Heart left ventricle (tissue), 16 donors: ENCODE data around the gene ABLIM2. TPM values are rescaled to one million over a fixed set of nuclear protein-coding genes. Genes with fewer than 3 reads are reported as not detected.

Experiments
- ATAC-seq, 4 donors: fragments of 200-7000 bp; cut with Tn5 transposase; one replicate each; pipeline ENCODE4 v1.9.1; 2020 to 2022; ENCODE audit warnings: moderate library complexity in 4 of 4, mild to moderate bottlenecking in 3 of 4, moderate number of reproducible peaks in 1 of 4
- DNase-seq, 5 donors: peaks; one replicate each; pipeline ENCODE4 v3.0.0-alpha.2; 2020
- H3K27ac ChIP-seq, 12 donors: fragments of 200-600 bp; sonication (generic) in 4 of 12; one replicate each; pipeline versions ENCODE4 v1.5.0 to v1.8.0; 2016 to 2022; ENCODE audit warnings: mild to moderate bottlenecking in 2 of 12
- H3K27me3 ChIP-seq, 9 donors: fragments of 200-600 bp; sonication (generic) in 2 of 9; one replicate each; pipeline versions ENCODE4 v1.5.1 to v1.8.0; 2016 to 2022; ENCODE audit warnings: mild to moderate bottlenecking in 3 of 9
- H3K36me3 ChIP-seq, 9 donors: fragments of 200-600 bp; sonication (generic) in 2 of 9; one replicate each; pipeline versions ENCODE4 v1.5.0 to v1.8.0; 2018 to 2022; ENCODE audit warnings: mild to moderate bottlenecking in 2 of 9
- H3K4me1 ChIP-seq, 12 donors: fragments of 200-600 bp; sonication (generic) in 4 of 12; one replicate each; pipeline versions ENCODE4 v1.5.0 to v1.8.0; 2016 to 2022; ENCODE audit warnings: mild to moderate bottlenecking in 3 of 12
- H3K4me3 ChIP-seq, 12 donors: fragments of 200-600 bp; sonication (generic) in 4 of 12; one replicate each; pipeline versions ENCODE4 v1.5.0 to v1.8.0; 2017 to 2022; ENCODE audit warnings: mild to moderate bottlenecking in 9 of 12, moderate library complexity in 4 of 12
- H3K9me3 ChIP-seq, 12 donors: fragments of 200-600 bp; sonication (generic) in 4 of 12; one replicate each; pipeline versions ENCODE4 v1.5.0 to v1.8.0; 2016 to 2022; ENCODE audit warnings: mild to moderate bottlenecking in 1 of 12
- CTCF ChIP-seq, 12 donors: fragments of 200-600 bp; sonication (generic) in 4 of 12; IDR thresholded peaks; one replicate each; pipeline versions ENCODE4 v1.5.0 to v1.8.0; 2018 to 2022; ENCODE audit warnings: antibody characterized with exemption in 12 of 12, mild to moderate bottlenecking in 5 of 12
- POLR2A ChIP-seq, 2 donors: fragments of 450-650 bp; IDR thresholded peaks; one replicate each; pipeline ENCODE4 v1.6.1; 2017; ENCODE audit warnings: antibody characterized with exemption in 2 of 2, mild to moderate bottlenecking in 2 of 2, moderate library complexity in 2 of 2
- WGBS, 4 donors: extraction: QIAGEN DNeasy Blood & Tissue Kit in 2 of 4; methylation state at CpG; one replicate each; pipeline versions ENCODE4 v1.1.5 to v1.1.7; 2013 to 2018; 5-methylcytosine and 5-hydroxymethylcytosine counted together
- intact Hi-C, 10 donors: fragments of 100-400 bp; cut with DNase I; formaldehyde crosslinking; loops; one replicate each; pipeline versions ENCODE4 v1.11.1 to v1.14.2; 2022
- polyA plus RNA-seq, 2 donors: library from polyadenylated mRNA; stranded (reverse); fragments of 200-250 nt; gene quantifications; one replicate each; pipeline ENCODE4 v1.2.3, GENCODE V29; 2013
- total RNA-seq, 9 donors: library from RNA; depleted of rRNA in 2 of 9; stranded (reverse); fragments of >200 nt in 2 of 9; fragmentation: NEBNext Ultra II Directional in 3 of 9; extraction: Animal tissue kit (Norgen Biotek cat#: 25700) in 3 of 9; gene quantifications; one replicate each; pipeline versions ENCODE4 v1.1.0 to v1.2.4, GENCODE V29; 2016 to 2023
- donor health status: ischemic (EF 13 %, LVEDD 7.1; RV severe dilation, severe dysfunction).
- donor health status: healthy with polysubstance abuse.
- donor health status: DM: no; HTN: yes; CAD: no.
- donor health status: DM: no; HTN: no; CAD: no.
- donor health status: ischemic (EF 25% LVEDD 6.9; RV normal size, moderate dysfunction).
- donor health status: ischemic (EF 25% LVEDD 5.7; RV mildly dilated, moderate dysfunction).
- donor health status: healthy.
- donor health status: DM: yes; HTN: yes; CAD: no.
- donor health status: ischemic (EF 35%, LVEDD 5.7; RV mildly dilated, moderate dysfunction).
- donor health status: nonischemic (EF 11% LVEDD 7.7; RV severe dilation, severe dysfunction).
- donor health status: DM: yes; HTN: yes; CAD: no.
- donor health status: PGD.
- donor health status: ischemic (EF 29% LVEDD 5.4; RV normal size, mild dysfunction).
- donor health status: nonischemic (EF 23%, LVEDD 6.1; RV moderate dilation, normal function).

Gene ABLIM2
- total and polyA plus RNA-seq, 11 donors = 11.1 to 27.9 (median 18.4) TPM

- no peak for ATAC-seq
- 82 to 90% (median 86%) methylated on average over 8 of the region's 8 CpGs for WGBS, 4 donors
- peak in 2 of 5 donors; percentile 10 to 13 for DNase-seq
- Histone ChIP-seq H3K27me3 (peaks cover 0 to 7% (median 2%) of the 10 kb centered on the region in 9 donors), H3K4me3 (no peak overlapping the region), H3K27ac (no peak overlapping the region), H3K4me1 (peaks cover 5 to 31% (median 17%) of the 10 kb centered on the region in 12 donors), H3K9me3 (no peaks in the 10 kb centered on the region), H3K36me3 (no peaks in the 10 kb centered on the region)
- intact Hi-C loops = no loop called here
- TF ChIP-seq CTCF (IDR thresholded peaks at IDR 0.05) (no peak), POLR2A (IDR thresholded peaks at IDR 0.05) (no peak)
Measured at GRCh38 chr4:8162625-8163024, 4.0 kb upstream of the ABLIM2 start.

GRCh38 chr4:8160572-8160971 is 2.0 kb upstream of the ABLIM2 start:
- ATAC-seq (no peak), DNase-seq (peak in 2 of 5 donors; percentile 2 to 12)
- Histone ChIP-seq H3K4me1 (peaks cover 5 to 41% (median 21%) of the 10 kb centered on the region in 12 donors), H3K27ac (no peak overlapping the region), H3K36me3 (no peaks in the 10 kb centered on the region), H3K9me3 (no peaks in the 10 kb centered on the region), H3K27me3 (peaks cover 0 to 14% (median 2%) of the 10 kb centered on the region in 9 donors), H3K4me3 (no peak overlapping the region)
- intact Hi-C loops = no loop called here
- 48 to 73% (median 60%) methylated on average over 3 of the region's 3 CpGs for WGBS, 4 donors
- TF ChIP-seq POLR2A (IDR thresholded peaks at IDR 0.05) = no peak
- TF ChIP-seq CTCF (IDR thresholded peaks at IDR 0.05) = no peak

- peak in 2 of 5 donors; percentile 24 to 29 for DNase-seq
- intact Hi-C loops = no loop called here
- peaks cover 0 to 14% (median 2%) of the 10 kb centered on the region in 9 donors for H3K27me3 ChIP-seq
- ATAC-seq = no peak
- H3K36me3 ChIP-seq = no peaks in the 10 kb centered on the region
- no peak for TF ChIP-seq POLR2A (IDR thresholded peaks at IDR 0.05)
- no peak for TF ChIP-seq CTCF (IDR thresholded peaks at IDR 0.05)
- no peak overlapping the region for H3K27ac ChIP-seq
- H3K4me3 ChIP-seq = peak overlapping the region in 3 of 12 donors; percentile 65 to 80 (median 77)
- WGBS, 4 donors = 81 to 95% (median 89%) methylated on average over 4 of the region's 4 CpGs
- no peaks in the 10 kb centered on the region for H3K9me3 ChIP-seq
- H3K4me1 ChIP-seq = peaks cover 5 to 37% (median 21%) of the 10 kb centered on the region in 12 donors
Measured at GRCh38 chr4:8160233-8160560, 1.6 kb upstream of the ABLIM2 start.

GRCh38 chr4:8159537-8160232 is 1.1 kb upstream of the ABLIM2 start:
- no peaks in the 10 kb centered on the region for H3K36me3 ChIP-seq
- H3K9me3 ChIP-seq = no peaks in the 10 kb centered on the region
- H3K4me1 ChIP-seq = peaks cover 5 to 35% (median 21%) of the 10 kb centered on the region in 12 donors
- ATAC-seq (no peak), DNase-seq (peak in 2 of 5 donors; percentile 27 to 65)
- 28 to 43% (median 30%) methylated on average over 9 to 13 of the region's 13 CpGs for WGBS, 4 donors
- TF ChIP-seq POLR2A (IDR thresholded peaks at IDR 0.05) (no peak), CTCF (IDR thresholded peaks at IDR 0.05) (no peak)
- H3K27ac ChIP-seq = peak overlapping the region in 9 of 12 donors; percentile 51 to 91 (median 74)
- peaks cover 0 to 14% (median 2%) of the 10 kb centered on the region in 9 donors for H3K27me3 ChIP-seq
- intact Hi-C loops = loop anchor here in 2 of 10 donors (5.0 kb wide), 2 partner anchors 47 to 107 kb away; no protein-coding TSS in a partner anchor
- H3K4me3 ChIP-seq = peak overlapping the region; percentile 63 to 99 (median 74)
